ENCODE data around the gene TMEM229B. TPM values are rescaled to one million over a fixed set of nuclear protein-coding genes. Genes with fewer than 3 reads are reported as not detected.

Gene TMEM229B
- total RNA-seq, 4 donors from 2014 or later, result 1.5 to 3.3 (median 1.8) TPM

DNA sequence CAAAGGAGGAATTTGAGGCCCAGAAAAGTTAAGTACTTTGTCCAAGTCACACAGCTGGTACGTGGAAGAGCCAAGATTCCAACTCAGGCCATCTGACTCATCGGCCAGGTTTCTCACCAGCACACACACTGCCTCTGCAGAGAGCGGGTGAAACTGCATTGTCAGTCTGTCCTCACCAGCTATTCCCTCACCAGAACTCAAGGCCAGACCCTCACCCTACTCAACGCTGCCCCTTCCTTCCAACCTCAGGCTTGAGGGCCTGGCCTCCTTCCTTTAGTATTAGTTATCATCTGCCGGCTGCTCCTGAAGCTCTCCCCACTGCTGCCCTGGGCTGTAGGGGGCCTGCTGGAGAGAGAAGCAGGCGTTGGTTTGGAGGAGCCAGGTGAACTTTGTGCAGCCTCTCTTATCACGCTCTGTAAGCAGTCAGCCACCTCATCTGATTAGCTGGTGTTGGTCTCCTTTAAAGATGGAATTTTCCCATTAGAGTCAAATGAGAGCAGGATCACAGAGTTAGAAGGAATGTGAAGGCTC, 60.0 kb downstream of the TMEM229B start:
- Histone ChIP-seq H3K27ac (no peak overlapping the region), H3K27me3 (peaks cover 6% of the 10 kb centered on the region), H3K4me3 (no peak overlapping the region), H3K36me3 (no peaks in the 10 kb centered on the region), H3K9me3 (no peaks in the 10 kb centered on the region), H3K4me1 (peaks cover 12% of the 10 kb centered on the region)
- TF ChIP-seq POLR2A (IDR thresholded peaks at IDR 0.05) (no peak), EP300 (IDR thresholded peaks at IDR 0.05) (no peak), POLR2AphosphoS5 (IDR thresholded peaks at IDR 0.05) (no peak), CTCF (IDR thresholded peaks at IDR 0.05) (no peak)
- WGBS, result 82% methylated on average over 7 of the region's 7 CpGs
- DNase-seq (ENCODE audit: low spot score in 2 of 2), result no peak

DNA sequence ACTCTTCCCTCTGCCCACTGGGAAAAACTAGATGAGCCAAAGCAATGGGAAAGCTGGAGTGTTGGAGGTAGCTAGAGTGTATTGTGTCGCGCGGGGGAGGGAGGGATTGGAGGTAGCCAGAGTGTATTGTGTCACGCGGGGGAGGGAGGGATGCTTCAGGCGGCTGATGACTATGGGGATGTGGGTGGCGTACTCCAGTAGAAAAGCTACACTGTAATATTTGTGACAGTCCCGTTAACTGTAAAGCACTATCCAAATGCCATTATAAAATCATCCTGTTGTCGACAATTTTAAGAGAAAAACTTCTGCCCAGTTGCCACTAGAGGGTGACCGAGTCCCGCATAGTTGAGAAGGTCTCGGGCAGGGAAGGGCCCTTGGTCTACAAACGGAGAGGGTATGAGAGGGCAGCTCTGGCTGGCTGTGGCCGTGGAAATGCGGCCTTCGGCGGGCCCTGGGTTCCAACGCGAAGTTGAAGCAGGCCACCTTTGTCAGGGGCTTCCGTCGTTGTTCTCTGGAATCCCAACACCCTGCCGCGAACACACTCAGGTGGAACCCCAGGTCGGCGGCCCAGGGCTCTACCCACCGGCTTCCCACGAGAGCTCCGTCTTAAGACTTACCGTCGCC, 61.4 kb downstream of the TMEM229B start:
- no peak overlapping the region for H3K4me3 ChIP-seq
- DNase-seq (ENCODE audit: low spot score in 2 of 2), result no peak
- H3K9me3 ChIP-seq, result no peaks in the 10 kb centered on the region
- 34% methylated on average over 30 of the region's 30 CpGs for WGBS
- peaks cover 6% of the 10 kb centered on the region for H3K27me3 ChIP-seq
- TF ChIP-seq POLR2AphosphoS5 (IDR thresholded peaks at IDR 0.05) (no peak), CTCF (IDR thresholded peaks at IDR 0.05) (peak; percentile 64 to 81), POLR2A (IDR thresholded peaks at IDR 0.05) (no peak), EP300 (IDR thresholded peaks at IDR 0.05) (no peak)
- H3K27ac ChIP-seq, result no peak overlapping the region
- H3K36me3 ChIP-seq, result no peaks in the 10 kb centered on the region
- H3K4me1 ChIP-seq, result peaks cover 12% of the 10 kb centered on the region

DNA sequence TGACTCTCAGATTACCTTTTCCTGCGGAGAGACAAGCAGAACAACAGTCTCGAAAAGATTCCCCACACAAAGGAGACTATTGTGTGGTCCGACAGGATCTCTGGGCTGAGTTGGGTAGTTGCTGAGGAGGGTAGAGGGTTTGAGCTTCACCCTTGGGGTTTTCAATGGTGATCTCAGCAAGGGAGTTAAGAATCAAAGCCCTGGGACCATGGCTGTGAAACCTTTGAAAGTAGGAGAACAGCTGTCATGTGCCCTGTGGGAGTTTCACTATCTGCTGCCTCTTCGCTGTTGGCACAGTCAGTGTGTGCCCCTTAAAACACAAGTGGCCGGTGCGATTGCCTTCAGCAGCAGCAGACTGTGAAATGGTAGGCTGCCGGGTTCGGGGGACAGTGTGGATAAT, 62.4 kb downstream of the TMEM229B start:
- WGBS, result 80% methylated on average over 8 of the region's 8 CpGs
- Histone ChIP-seq H3K9me3 (no peaks in the 10 kb centered on the region), H3K4me3 (no peak overlapping the region), H3K4me1 (peaks cover 12% of the 10 kb centered on the region), H3K27ac (no peak overlapping the region), H3K36me3 (no peaks in the 10 kb centered on the region), H3K27me3 (peaks cover 6% of the 10 kb centered on the region)
- DNase-seq (ENCODE audit: low spot score in 2 of 2), result no peak
- TF ChIP-seq POLR2A (IDR thresholded peaks at IDR 0.05) (no peak), CTCF (IDR thresholded peaks at IDR 0.05) (no peak), EP300 (IDR thresholded peaks at IDR 0.05) (no peak), POLR2AphosphoS5 (IDR thresholded peaks at IDR 0.05) (no peak)

- Histone ChIP-seq H3K9me3 (no peaks in the 10 kb centered on the region), H3K27me3 (peaks cover 6% of the 10 kb centered on the region), H3K4me1 (peaks cover 12% of the 10 kb centered on the region), H3K36me3 (no peaks in the 10 kb centered on the region), H3K27ac (no peak overlapping the region), H3K4me3 (no peak overlapping the region)
- WGBS, result 80% methylated on average over 4 of the region's 4 CpGs
- TF ChIP-seq POLR2A (IDR thresholded peaks at IDR 0.05), result no peak
- TF ChIP-seq EP300 (IDR thresholded peaks at IDR 0.05), result no peak
- no peak for TF ChIP-seq CTCF (IDR thresholded peaks at IDR 0.05)
- TF ChIP-seq POLR2AphosphoS5 (IDR thresholded peaks at IDR 0.05), result no peak
- DNase-seq (ENCODE audit: low spot score in 2 of 2), result no peak
These were observed 62.9 kb downstream of the TMEM229B start for GRCh38 chr14:67425608-67426007.

- Histone ChIP-seq H3K36me3 (no peaks in the 10 kb centered on the region), H3K4me3 (no peak overlapping the region), H3K4me1 (peaks cover 12% of the 10 kb centered on the region), H3K27ac (no peak overlapping the region), H3K9me3 (no peaks in the 10 kb centered on the region), H3K27me3 (peaks cover 6% of the 10 kb centered on the region)
- TF ChIP-seq CTCF (IDR thresholded peaks at IDR 0.05), result no peak
- TF ChIP-seq EP300 (IDR thresholded peaks at IDR 0.05), result no peak
- TF ChIP-seq POLR2A (IDR thresholded peaks at IDR 0.05), result no peak
- no peak for TF ChIP-seq POLR2AphosphoS5 (IDR thresholded peaks at IDR 0.05)
- DNase-seq (ENCODE audit: low spot score in 2 of 2), result no peak
- WGBS, result 77% methylated on average over 3 of the region's 3 CpGs
These were observed 64.0 kb downstream of the TMEM229B start for GRCh38 chr14:67424539-67424938.

Measured in suprapubic skin (tissue), 4 donors.